Osteoblast (primary cell): ENCODE measurements around the gene WDR86. TPM values are rescaled to one million over a fixed set of nuclear protein-coding genes. Genes with fewer than 3 reads are reported as not detected.

Experiments used
- DNase-seq: peaks from one replicate; pipeline ENCODE4 v3.0.0; 2011; ENCODE audit warnings: low spot score, mixed read lengths; ENCODE audit not compliant: insufficient read length; ENCODE audit errors: missing footprints
- H2AFZ ChIP-seq: 2 replicates; pipeline ENCODE4 v1.6.0; 2011; ENCODE audit warnings: mild to moderate bottlenecking, low read length
- H3K27ac ChIP-seq: 2 replicates; pipeline ENCODE4 v1.5.1; 2011; ENCODE audit warnings: mild to moderate bottlenecking, low read depth, low read length, moderate library complexity
- H3K27me3 ChIP-seq: 2 replicates; pipeline ENCODE4 v1.6.0; 2012; ENCODE audit warnings: mild to moderate bottlenecking, control low read depth, inconsistent platforms, low read length, moderate library complexity; ENCODE audit not compliant: insufficient read depth
- H3K36me3 ChIP-seq: 2 replicates; pipeline ENCODE4 v1.5.1; 2011; ENCODE audit warnings: mild to moderate bottlenecking, low read length, control low read depth, moderate library complexity; ENCODE audit not compliant: insufficient read depth
- H3K4me1 ChIP-seq: 2 replicates; pipeline ENCODE4 v1.5.1; 2011; ENCODE audit warnings: mild to moderate bottlenecking, low read length, control low read depth, moderate library complexity; ENCODE audit not compliant: insufficient read depth
- H3K4me2 ChIP-seq: 2 replicates; pipeline ENCODE4 v1.6.0; 2011; ENCODE audit warnings: mild to moderate bottlenecking, low read length; ENCODE audit not compliant: insufficient read depth
- H3K4me3 ChIP-seq: fragments of 200-600 bp; sonication (generic); 3 replicates; pipeline ENCODE4 v1.5.1; 2012; ENCODE audit warnings: mild to moderate bottlenecking, low read length, inconsistent platforms; ENCODE audit not compliant: insufficient read depth
- H3K79me2 ChIP-seq: 2 replicates; pipeline ENCODE4 v1.6.0; 2012; ENCODE audit warnings: mild to moderate bottlenecking, low read length, control low read depth, inconsistent platforms; ENCODE audit not compliant: insufficient read depth
- H3K9me3 ChIP-seq: 2 replicates; pipeline ENCODE4 v1.5.1; 2011; ENCODE audit warnings: low read depth, low read length, control low read depth
- H4K20me1 ChIP-seq: 2 replicates; pipeline ENCODE4 v1.6.0; 2012; ENCODE audit warnings: mild to moderate bottlenecking, low read length, control low read depth; ENCODE audit not compliant: insufficient read depth
- total RNA-seq: library from RNA; depleted of rRNA; stranded (reverse); fragments of >200 nt; gene quantifications from 2 replicates; pipeline ENCODE4 v1.2.3, GENCODE V29; 2012
- TF ChIP-seq, protein P1 (sequence below): IDR thresholded peaks from 2 replicates; pipeline ENCODE4 v1.5.1; 2011; ENCODE audit warnings: mild to moderate bottlenecking, low read depth, low read length, moderate library complexity; ENCODE audit errors: extremely low read depth

Gene WDR86
- total RNA-seq, 1 donor = 15.6 TPM

DNA sequence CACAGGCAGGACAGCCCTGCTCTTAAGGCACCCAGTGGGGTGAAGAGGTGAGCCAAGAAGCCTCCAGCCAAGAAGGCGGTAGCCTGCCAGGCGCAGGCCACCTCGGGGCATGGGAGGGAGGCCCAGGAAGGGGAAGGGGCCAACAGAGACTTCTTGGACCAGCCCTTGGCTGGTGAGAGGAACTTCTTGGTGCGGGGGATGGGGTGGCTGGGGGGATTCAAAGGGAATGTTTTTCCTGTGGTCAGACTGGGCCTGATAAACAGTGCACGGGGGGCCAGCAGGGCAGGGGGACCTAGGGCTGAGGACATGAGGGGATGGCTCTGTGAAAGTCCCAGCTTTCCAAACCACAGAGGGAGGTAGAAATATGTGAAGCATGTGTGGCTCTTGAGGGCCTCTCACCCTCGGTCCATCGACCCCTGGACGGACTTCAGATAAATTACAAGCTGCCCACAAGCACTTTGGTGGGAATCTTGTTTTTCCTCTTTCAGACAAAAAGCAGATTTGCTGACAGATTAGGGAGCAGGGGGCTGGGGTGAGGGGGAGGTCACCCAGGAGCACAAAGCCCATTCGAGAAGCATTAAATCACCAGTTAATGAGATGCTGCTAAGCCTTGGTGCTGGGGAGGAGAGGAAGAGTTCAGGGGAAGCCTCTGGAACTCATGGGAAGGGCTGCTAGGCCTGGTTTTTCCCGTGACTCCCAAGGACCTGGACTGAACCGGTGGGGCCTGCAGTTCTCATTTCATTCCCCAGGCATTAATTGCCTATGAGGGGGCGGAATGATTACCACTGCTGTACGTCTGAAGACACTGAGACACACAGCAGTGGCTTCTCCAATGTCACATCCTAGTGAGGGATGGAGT lies 18.8 kb upstream of the WDR86 start:
- Histone ChIP-seq H3K9me3 (no peaks in the 10 kb centered on the region), H3K4me1 (peaks cover 50% of the 10 kb centered on the region), H3K36me3 (no peaks in the 10 kb centered on the region), H3K27ac (peak overlapping the region; percentile 54), H3K27me3 (no peaks in the 10 kb centered on the region), H3K79me2 (no peaks in the 10 kb centered on the region), H3K4me3 (no peak overlapping the region), H4K20me1 (no peaks in the 10 kb centered on the region), H2AFZ (no peak overlapping the region), H3K4me2 (peak overlapping the region; percentile 10)
- TF ChIP-seq, protein P1, sequence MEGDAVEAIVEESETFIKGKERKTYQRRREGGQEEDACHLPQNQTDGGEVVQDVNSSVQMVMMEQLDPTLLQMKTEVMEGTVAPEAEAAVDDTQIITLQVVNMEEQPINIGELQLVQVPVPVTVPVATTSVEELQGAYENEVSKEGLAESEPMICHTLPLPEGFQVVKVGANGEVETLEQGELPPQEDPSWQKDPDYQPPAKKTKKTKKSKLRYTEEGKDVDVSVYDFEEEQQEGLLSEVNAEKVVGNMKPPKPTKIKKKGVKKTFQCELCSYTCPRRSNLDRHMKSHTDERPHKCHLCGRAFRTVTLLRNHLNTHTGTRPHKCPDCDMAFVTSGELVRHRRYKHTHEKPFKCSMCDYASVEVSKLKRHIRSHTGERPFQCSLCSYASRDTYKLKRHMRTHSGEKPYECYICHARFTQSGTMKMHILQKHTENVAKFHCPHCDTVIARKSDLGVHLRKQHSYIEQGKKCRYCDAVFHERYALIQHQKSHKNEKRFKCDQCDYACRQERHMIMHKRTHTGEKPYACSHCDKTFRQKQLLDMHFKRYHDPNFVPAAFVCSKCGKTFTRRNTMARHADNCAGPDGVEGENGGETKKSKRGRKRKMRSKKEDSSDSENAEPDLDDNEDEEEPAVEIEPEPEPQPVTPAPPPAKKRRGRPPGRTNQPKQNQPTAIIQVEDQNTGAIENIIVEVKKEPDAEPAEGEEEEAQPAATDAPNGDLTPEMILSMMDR = no peak
- DNase-seq = peak; percentile 90

DNA sequence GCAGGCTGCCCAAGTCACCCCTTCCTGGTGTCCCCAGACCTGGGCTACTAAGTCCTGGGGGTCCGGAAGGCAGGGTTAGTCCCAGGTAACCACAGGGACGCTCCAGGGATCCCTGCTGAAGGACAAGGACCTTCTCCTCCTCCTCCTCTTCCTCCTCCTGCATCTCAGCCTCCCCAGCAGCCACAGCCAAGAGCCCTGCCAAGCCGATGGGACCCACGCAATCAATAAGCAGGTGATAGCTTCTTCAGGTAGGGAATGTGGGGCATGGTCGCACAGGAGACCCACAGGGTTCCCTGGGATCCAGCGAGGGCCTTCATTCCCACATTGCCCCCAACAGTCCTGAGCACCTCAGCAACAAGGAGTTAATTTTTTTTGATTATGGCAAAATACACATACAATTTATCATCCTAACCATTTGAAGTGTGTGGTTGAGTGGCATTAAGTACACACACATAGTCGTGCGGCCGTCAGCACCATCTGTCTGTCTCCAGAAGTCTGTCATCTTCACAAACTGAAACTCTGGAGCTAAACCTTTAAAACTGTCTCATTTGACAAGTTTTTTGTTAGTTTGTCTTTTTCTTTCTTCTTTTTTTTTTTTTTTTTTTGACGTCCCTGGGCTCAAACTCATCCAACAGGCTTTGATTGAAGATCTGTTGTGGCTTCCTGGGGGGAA lies 18.0 kb upstream of the WDR86 start:
- no peaks in the 10 kb centered on the region for H3K79me2 ChIP-seq
- no peaks in the 10 kb centered on the region for H3K9me3 ChIP-seq
- no peak overlapping the region for H2AFZ ChIP-seq
- H3K4me1 ChIP-seq = peaks cover 50% of the 10 kb centered on the region
- no peaks in the 10 kb centered on the region for H4K20me1 ChIP-seq
- H3K4me3 ChIP-seq = no peak overlapping the region
- TF ChIP-seq, protein P1 = no peak
- peak; percentile 72 for DNase-seq
- H3K36me3 ChIP-seq = no peaks in the 10 kb centered on the region
- H3K27ac ChIP-seq = peak overlapping the region; percentile 54
- peak overlapping the region; percentile 10 for H3K4me2 ChIP-seq
- H3K27me3 ChIP-seq = no peaks in the 10 kb centered on the region

DNA sequence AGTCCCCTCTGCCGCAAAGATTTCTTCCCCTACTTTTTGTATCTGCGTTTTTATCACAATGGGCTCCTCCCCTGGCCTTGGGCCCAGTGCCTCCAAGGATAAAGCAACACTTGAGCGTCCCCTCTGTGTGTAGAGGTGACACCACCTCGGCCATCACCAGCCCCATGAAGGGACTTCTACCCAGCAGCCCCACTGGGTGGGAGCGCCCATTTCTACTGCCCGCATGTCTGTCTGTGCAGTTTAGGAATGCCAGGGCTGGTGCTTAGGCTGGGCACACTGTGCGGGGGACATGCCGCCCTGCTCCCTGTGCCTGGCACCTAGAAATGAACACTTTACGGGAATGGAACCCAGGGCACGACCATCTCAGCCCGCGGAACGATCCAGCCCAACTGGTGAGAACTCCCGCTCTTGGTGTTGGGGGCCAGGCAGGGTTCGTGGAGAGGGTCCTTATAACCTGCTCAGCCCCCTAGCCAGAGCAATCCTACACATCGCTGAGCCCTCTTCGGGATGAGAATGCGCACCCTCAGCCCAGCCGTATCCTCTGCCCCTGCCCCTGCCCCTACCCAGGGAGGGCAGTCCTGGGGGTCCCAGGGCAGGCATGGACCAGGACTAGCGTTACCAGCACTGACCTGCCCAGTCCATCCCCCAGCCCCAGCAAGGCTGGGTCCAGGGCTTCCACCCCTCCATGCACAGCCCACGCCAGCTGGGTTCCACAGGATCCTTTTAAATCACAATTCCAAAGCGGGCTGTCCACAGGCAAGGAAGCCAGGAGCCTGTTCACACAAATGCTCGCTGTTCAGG lies 17.3 kb upstream of the WDR86 start:
- peak overlapping the region; percentile 69 for H3K4me2 ChIP-seq
- no peaks in the 10 kb centered on the region for H3K9me3 ChIP-seq
- peaks cover 50% of the 10 kb centered on the region for H3K4me1 ChIP-seq

More for the DNA sequence above, 17.3 kb upstream of the WDR86 start:
- Histone ChIP-seq H3K36me3 (no peaks in the 10 kb centered on the region), H2AFZ (peak overlapping the region; percentile 63), H3K4me3 (peak overlapping the region; percentile 32), H3K79me2 (no peaks in the 10 kb centered on the region), H3K27ac (peak overlapping the region; percentile 91), H4K20me1 (no peaks in the 10 kb centered on the region), H3K27me3 (no peaks in the 10 kb centered on the region)
- peak; percentile 61 for DNase-seq
- TF ChIP-seq, protein P1 = no peak
